Measurements from ENCODE around the gene MED12L.
"Not testable (repeated sequence)": the region's sequence is repeated elsewhere in the genome, so short reads cannot be mapped to it uniquely, and the experiment has no call there.

Gene MED12L

DNA sequence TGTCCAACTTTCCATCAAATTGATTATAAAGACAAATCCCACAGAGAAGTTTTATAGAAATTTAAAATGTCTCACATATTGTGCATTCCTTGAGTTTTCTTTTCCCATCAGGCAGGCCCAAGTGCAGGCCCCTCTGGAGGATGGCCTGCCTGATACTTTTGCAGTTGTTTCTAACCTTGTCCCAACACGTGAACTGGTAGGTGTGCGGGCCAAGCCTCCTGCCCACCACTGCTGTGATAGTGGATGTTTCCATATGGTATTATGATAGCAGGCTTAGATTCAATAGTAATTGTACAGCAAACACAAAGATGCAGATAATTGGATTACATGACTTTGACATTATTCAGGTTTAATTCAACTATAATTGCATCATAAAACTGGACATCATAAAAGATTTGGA lies 297.6 kb downstream of the MED12L start:
- TF ChIP-seq, protein P1, sequence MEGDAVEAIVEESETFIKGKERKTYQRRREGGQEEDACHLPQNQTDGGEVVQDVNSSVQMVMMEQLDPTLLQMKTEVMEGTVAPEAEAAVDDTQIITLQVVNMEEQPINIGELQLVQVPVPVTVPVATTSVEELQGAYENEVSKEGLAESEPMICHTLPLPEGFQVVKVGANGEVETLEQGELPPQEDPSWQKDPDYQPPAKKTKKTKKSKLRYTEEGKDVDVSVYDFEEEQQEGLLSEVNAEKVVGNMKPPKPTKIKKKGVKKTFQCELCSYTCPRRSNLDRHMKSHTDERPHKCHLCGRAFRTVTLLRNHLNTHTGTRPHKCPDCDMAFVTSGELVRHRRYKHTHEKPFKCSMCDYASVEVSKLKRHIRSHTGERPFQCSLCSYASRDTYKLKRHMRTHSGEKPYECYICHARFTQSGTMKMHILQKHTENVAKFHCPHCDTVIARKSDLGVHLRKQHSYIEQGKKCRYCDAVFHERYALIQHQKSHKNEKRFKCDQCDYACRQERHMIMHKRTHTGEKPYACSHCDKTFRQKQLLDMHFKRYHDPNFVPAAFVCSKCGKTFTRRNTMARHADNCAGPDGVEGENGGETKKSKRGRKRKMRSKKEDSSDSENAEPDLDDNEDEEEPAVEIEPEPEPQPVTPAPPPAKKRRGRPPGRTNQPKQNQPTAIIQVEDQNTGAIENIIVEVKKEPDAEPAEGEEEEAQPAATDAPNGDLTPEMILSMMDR (IDR thresholded peaks at IDR 0.05; ENCODE audit: low read depth, low read length, missing control alignments) = no peak
- no peak for DNase-seq (ENCODE audit: extremely low read depth, low read depth)
- H3K4me3 ChIP-seq (replicated peaks; ENCODE audit: low read depth, low read length) = no peak overlapping the region

DNA sequence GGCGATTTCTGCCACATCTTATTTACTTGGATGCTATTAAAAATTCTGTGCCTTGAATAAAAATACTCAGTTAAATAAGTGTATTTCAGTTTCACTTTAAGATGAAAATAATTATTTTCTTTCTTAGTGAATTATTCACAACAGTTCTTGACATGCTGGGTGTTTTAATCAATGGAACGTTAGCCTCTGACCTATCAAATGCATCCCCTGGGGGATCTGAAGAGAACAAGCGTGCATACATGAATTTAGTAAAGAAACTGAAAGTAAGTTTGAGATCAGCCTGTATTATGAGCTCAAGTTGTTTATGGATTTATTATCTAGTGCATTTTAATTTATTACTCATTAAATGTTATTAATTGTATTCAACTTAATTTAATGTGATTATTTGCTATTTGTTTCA lies 298.5 kb downstream of the MED12L start:
- no peak overlapping the region for H3K4me3 ChIP-seq (replicated peaks; ENCODE audit: low read depth, low read length)
- TF ChIP-seq, protein P1 (IDR thresholded peaks at IDR 0.05; ENCODE audit: low read depth, low read length, missing control alignments) = no peak
- no peak for DNase-seq (ENCODE audit: extremely low read depth, low read depth)

DNA sequence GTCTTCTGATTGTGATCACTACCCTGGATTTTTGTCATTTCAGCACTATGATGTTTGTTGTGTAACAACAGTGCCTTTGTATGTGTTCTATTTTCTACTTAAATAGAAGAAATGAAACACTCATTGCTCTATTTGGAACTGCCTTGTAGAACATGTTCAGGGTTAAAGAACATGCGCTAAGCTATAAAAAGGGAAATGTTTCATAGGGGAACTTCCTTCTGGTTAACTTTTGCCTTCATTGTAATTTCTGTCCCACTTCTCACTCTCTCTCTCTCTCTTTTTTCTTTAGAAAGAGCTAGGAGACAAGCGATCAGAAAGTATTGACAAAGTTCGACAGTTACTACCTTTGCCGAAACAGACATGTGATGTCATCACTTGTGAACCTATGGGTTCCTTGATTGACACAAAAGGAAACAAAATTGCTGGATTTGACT lies 299.3 kb downstream of the MED12L start, which contains the start of gene P2RY12:
P2RY12 (minus strand) TSS at position 13 of the 434 bp plus-strand sequence. CDS start 45,908 bp downstream, outside the sequence.
- no peak for DNase-seq (ENCODE audit: extremely low read depth, low read depth)
- H3K4me3 ChIP-seq (replicated peaks; ENCODE audit: low read depth, low read length) = no peak within 1 kb of the TSS
- TF ChIP-seq, protein P1 (IDR thresholded peaks at IDR 0.05; ENCODE audit: low read depth, low read length, missing control alignments) = no peak

DNA sequence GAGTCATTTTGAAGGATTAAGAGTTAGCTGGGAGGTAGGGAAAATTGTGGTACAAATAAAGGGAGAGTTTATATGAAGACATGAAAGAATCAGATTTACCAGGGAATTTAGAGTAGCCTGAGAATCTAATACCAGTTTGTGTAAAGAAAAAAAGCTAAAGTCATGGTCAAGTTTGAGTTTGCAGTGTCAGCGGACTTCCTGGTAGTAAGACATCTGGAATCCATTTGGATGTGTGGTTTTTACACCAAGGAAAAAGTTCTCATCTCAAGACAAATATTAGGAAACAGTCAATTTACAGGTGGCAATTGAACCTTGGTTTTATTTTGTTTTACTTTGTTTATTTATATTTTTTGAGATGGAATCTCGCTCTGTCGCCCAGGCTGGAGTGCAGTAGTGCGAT lies 300.6 kb downstream of the MED12L start:
- TF ChIP-seq, protein P1 (IDR thresholded peaks at IDR 0.05; ENCODE audit: low read depth, low read length, missing control alignments) = no peak
- no peak overlapping the region for H3K4me3 ChIP-seq (replicated peaks; ENCODE audit: low read depth, low read length)

DNA sequence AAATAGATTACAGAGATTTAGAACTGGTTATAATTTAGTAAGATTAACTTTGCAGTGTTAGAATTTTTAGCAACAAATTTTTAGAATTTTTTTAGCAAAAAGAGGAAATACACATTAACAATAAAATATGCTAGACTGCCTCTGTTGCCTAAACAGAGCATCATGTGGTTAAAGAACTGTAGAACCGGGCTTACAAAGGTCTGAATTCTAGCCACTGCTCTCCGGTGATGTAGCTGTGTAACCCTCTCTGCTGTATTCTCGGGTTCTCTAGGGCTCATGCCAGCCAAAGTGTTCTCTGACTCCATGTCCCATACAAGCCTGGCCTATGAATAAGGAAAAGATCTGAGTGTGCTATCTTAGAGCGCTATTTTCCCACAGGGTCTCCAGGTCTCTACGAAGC lies 302.0 kb downstream of the MED12L start:
- H3K4me3 ChIP-seq (replicated peaks; ENCODE audit: low read depth, low read length) = no peak overlapping the region
- DNase-seq (ENCODE audit: extremely low read depth, low read depth) = no peak
- TF ChIP-seq, protein P1 (IDR thresholded peaks at IDR 0.05; ENCODE audit: low read depth, low read length, missing control alignments) = no peak

More for the DNA sequence above, 300.6 kb downstream of the MED12L start:
- DNase-seq (ENCODE audit: extremely low read depth, low read depth) = peak; percentile 43

DNA sequence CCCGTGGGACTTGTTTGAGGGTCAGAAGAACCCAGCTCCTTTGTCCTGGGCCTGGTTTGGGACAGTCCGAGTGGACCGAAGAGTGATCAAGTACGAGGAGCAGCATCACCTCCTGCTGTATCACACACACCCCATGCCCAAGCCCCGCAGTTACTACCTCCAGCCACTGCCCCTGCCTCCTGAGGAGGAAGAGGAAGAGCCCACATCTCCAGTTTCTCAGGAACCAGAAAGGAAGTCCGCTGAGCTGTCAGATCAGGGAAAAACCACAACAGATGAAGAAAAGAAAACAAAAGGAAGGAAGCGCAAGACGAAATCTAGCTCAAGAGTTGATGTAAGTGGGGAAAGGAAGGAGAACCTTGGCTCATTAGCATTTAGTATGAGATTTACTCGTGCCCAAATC lies 302.4 kb downstream of the MED12L start:
- TF ChIP-seq, protein P1 (IDR thresholded peaks at IDR 0.05; ENCODE audit: low read depth, low read length, missing control alignments) = no peak
- H3K4me3 ChIP-seq (replicated peaks; ENCODE audit: low read depth, low read length) = no peak overlapping the region
- no peak for DNase-seq (ENCODE audit: extremely low read depth, low read depth)

DNA sequence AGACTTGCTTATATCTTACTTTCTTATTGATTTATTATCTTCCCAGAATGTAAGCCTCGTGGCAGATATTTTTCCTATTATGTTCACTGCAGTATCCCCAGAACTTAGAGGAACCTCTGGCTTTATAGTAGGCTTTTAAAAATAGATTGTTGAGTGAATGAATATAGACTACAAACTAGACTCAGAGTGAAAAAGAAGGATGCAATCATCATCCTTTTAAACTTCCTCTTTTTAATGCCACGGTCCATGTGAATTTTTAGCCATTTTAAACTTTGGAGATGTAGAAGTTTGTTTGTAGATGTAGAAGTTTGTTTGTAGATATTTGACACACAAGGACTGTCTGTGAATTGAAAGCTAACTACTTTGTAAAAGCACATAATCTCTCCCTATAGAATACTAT lies 306.3 kb downstream of the MED12L start:
- H3K4me3 ChIP-seq (replicated peaks; ENCODE audit: low read depth, low read length) = no peak overlapping the region
- no peak for DNase-seq (ENCODE audit: extremely low read depth, low read depth)
- TF ChIP-seq, protein P1 (IDR thresholded peaks at IDR 0.05; ENCODE audit: low read depth, low read length, missing control alignments) = no peak

DNA sequence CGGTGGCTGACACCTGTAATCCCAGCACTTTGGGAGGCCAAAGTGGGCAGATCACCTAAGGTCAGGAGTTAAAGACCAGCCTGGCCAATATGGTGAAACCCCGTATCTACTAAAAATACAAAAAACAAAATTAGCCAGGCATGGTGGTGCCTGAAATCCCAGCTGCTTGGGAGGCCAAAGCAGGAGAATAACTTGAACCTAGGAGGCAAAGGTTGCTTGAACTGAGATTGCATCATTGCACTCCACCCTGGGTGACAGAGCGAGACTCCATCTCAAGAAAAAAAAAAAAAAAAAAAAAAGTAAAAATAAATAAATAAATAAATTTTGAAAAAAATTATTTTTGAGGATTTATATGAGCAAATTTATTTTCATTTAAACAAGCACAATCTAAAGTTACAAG lies 306.7 kb downstream of the MED12L start:
- not testable (repeated sequence) for DNase-seq (ENCODE audit: extremely low read depth, low read depth); H3K4me3 ChIP-seq (replicated peaks; ENCODE audit: low read depth, low read length)
